OCI-LY1 (cell line): ENCODE measurements around the gene ADAMTS6.

Experiments used
- H2AFZ ChIP-seq: fragments of 200-600 bp; sonication (generic), shearing (Covaris generic); 2 replicates; pipeline ENCODE4 v1.6.0; 2014; ENCODE audit warnings: antibody characterized with exemption, mild to moderate bottlenecking, low read length
- H3F3A ChIP-seq: fragments of 200-600 bp; sonication (generic), shearing (Covaris generic); 2 replicates; pipeline ENCODE4 v1.6.0; 2014; ENCODE audit warnings: mild to moderate bottlenecking, antibody characterized with exemption, low read length, moderate library complexity; ENCODE audit not compliant: insufficient read depth
- H3K27ac ChIP-seq: fragments of 200-600 bp; sonication (generic); 2 replicates; pipeline ENCODE4 v1.5.1; 2014; ENCODE audit warnings: low read length, mixed run types, mild to moderate bottlenecking, low read depth; ENCODE audit not compliant: poor library complexity, severe bottlenecking
- H3K27me3 ChIP-seq: fragments of 200-600 bp; sonication (generic); 2 replicates; pipeline ENCODE4 v1.6.0; 2014; ENCODE audit warnings: antibody characterized with exemption, mild to moderate bottlenecking, low read length, moderate library complexity; ENCODE audit not compliant: insufficient read depth
- H3K36me3 ChIP-seq: fragments of 200-600 bp; sonication (generic); 2 replicates; pipeline ENCODE4 v1.6.1; 2014; ENCODE audit warnings: mild to moderate bottlenecking, antibody characterized with exemption, low read length, moderate library complexity, mixed read lengths; ENCODE audit not compliant: insufficient read depth
- H3K4me1 ChIP-seq: fragments of 200-600 bp; sonication (generic); 2 replicates; pipeline ENCODE4 v1.5.1; 2014; ENCODE audit warnings: mild to moderate bottlenecking, low read length, moderate library complexity; ENCODE audit not compliant: insufficient read depth, severe bottlenecking
- H3K4me2 ChIP-seq: fragments of 200-600 bp; sonication (generic), shearing (Covaris generic); 2 replicates; pipeline ENCODE4 v1.6.1; 2014; ENCODE audit warnings: low read length
- H3K4me3 ChIP-seq: fragments of 200-600 bp; sonication (generic); 2 replicates; pipeline ENCODE4 v1.5.1; 2014; ENCODE audit warnings: low read length, low read depth, mild to moderate bottlenecking, mixed read lengths; ENCODE audit not compliant: poor library complexity, severe bottlenecking
- H3K79me2 ChIP-seq: fragments of 200-600 bp; shearing (Covaris generic); 2 replicates; pipeline ENCODE4 v1.6.1; 2016; ENCODE audit warnings: mixed run types, low read length, mixed read lengths; ENCODE audit not compliant: insufficient read depth
- H3K9ac ChIP-seq: fragments of 200-600 bp; sonication (generic), shearing (Covaris generic); 2 replicates; pipeline ENCODE4 v1.6.1; 2014; ENCODE audit warnings: mild to moderate bottlenecking, low read length, mixed read lengths
- H3K9me2 ChIP-seq: fragments of 200-600 bp; sonication (generic), shearing (Covaris generic); 2 replicates; pipeline ENCODE4 v1.6.1; 2014; ENCODE audit warnings: low read depth, mild to moderate bottlenecking, low read length, mixed read lengths
- H3K9me3 ChIP-seq: fragments of 200-600 bp; shearing (Covaris generic); 2 replicates; pipeline ENCODE4 v1.6.1; 2014; ENCODE audit warnings: low read length, mixed read lengths
- H4K20me1 ChIP-seq: fragments of 200-600 bp; sonication (generic), shearing (Covaris generic); 2 replicates; pipeline ENCODE4 v1.6.0; 2016; ENCODE audit warnings: mild to moderate bottlenecking, low read length; ENCODE audit not compliant: insufficient read depth
- CTCF ChIP-seq: fragments of 200-600 bp; sonication (generic), shearing (Covaris generic); IDR thresholded peaks from 2 replicates; pipeline ENCODE4 v1.5.1; 2017; ENCODE audit warnings: mild to moderate bottlenecking, antibody characterized with exemption, low read length, moderate library complexity, mixed read lengths
- EZH2 ChIP-seq: fragments of 200-600 bp; sonication (generic), shearing (Covaris generic); IDR thresholded peaks from 2 replicates; pipeline ENCODE4 v1.8.0; 2017; ENCODE audit warnings: borderline replicate concordance, mixed run types, mild to moderate bottlenecking, antibody characterized with exemption, low read length, moderate library complexity, mixed read lengths

Gene ADAMTS6

GRCh38 chr5:65113771-65114170, 367.9 kb downstream of the ADAMTS6 start:
- H3K4me1 ChIP-seq, result no peaks in the 10 kb centered on the region
- H3K27ac ChIP-seq, result no peak overlapping the region
- no peaks in the 10 kb centered on the region for H3F3A ChIP-seq
- no peak overlapping the region for H3K4me2 ChIP-seq
- H3K9ac ChIP-seq, result no peak overlapping the region
- no peaks in the 10 kb centered on the region for H4K20me1 ChIP-seq
- H3K27me3 ChIP-seq, result no peaks in the 10 kb centered on the region
- H3K36me3 ChIP-seq, result no peaks in the 10 kb centered on the region
- no peak overlapping the region for H3K4me3 ChIP-seq
- TF ChIP-seq EZH2 (no peak), CTCF (no peak)
- H3K9me3 ChIP-seq, result no peaks in the 10 kb centered on the region
- no peaks in the 10 kb centered on the region for H3K9me2 ChIP-seq
- no peak overlapping the region for H2AFZ ChIP-seq
- no peaks in the 10 kb centered on the region for H3K79me2 ChIP-seq

GRCh38 chr5:65111961-65112658, 369.6 kb downstream of the ADAMTS6 start:
- H3K27me3 ChIP-seq, result no peaks in the 10 kb centered on the region
- no peaks in the 10 kb centered on the region for H3K79me2 ChIP-seq
- no peaks in the 10 kb centered on the region for H3K9me3 ChIP-seq
- no peak overlapping the region for H3K4me2 ChIP-seq
- TF ChIP-seq CTCF, result no peak
- TF ChIP-seq EZH2, result no peak
- no peaks in the 10 kb centered on the region for H3K9me2 ChIP-seq
- no peaks in the 10 kb centered on the region for H3K4me1 ChIP-seq
- no peak overlapping the region for H3K9ac ChIP-seq
- H4K20me1 ChIP-seq, result no peaks in the 10 kb centered on the region
- no peak overlapping the region for H3K4me3 ChIP-seq
- H3K36me3 ChIP-seq, result no peaks in the 10 kb centered on the region
- H2AFZ ChIP-seq, result no peak overlapping the region
- no peaks in the 10 kb centered on the region for H3F3A ChIP-seq
- H3K27ac ChIP-seq, result no peak overlapping the region

GRCh38 chr5:65108786-65109743, 372.7 kb downstream of the ADAMTS6 start:
- H3K36me3 ChIP-seq, result no peaks in the 10 kb centered on the region
- H3K9me3 ChIP-seq, result no peaks in the 10 kb centered on the region
- no peak overlapping the region for H3K4me2 ChIP-seq
- peaks cover 5% of the 10 kb centered on the region for H3K4me1 ChIP-seq
- no peak overlapping the region for H3K9ac ChIP-seq
- no peak overlapping the region for H2AFZ ChIP-seq
- H3K27ac ChIP-seq, result no peak overlapping the region
- no peaks in the 10 kb centered on the region for H3K9me2 ChIP-seq
- no peak for TF ChIP-seq EZH2
- TF ChIP-seq CTCF, result no peak
- H4K20me1 ChIP-seq, result no peaks in the 10 kb centered on the region
- no peak overlapping the region for H3K4me3 ChIP-seq
- no peaks in the 10 kb centered on the region for H3K79me2 ChIP-seq
- no peaks in the 10 kb centered on the region for H3K27me3 ChIP-seq
- H3F3A ChIP-seq, result no peaks in the 10 kb centered on the region
